NCI-H2227 treated with DMSO at 0.1 percent for 48 hours (cell line): ENCODE results near the gene CLCA4.
"Not testable (repeated sequence)": the region's sequence is repeated elsewhere in the genome, so short reads cannot be mapped to it uniquely, and the experiment has no call there.

Experiments used
- DNase-seq: peaks from one replicate; lab custom pipeline; 2025; lab: John Stamatoyannopoulos, UW

CLCA4 gene

GRCh38 chr1:86546787-86547221 is at the start of gene CLCA4:
Gene CLCA4, plus strand, starts transcription at chr1:86547078. Its CDS starts 42 bp downstream, at chr1:86547120.
- no peak for DNase-seq

GRCh38 chr1:86498281-86498680 is 48.6 kb upstream of the CLCA4 start:
- no peak for DNase-seq

GRCh38 chr1:86499987-86500593 is 46.8 kb upstream of the CLCA4 start:
- no peak for DNase-seq

GRCh38 chr1:86500714-86501113 is 46.2 kb upstream of the CLCA4 start:
- DNase-seq = no peak

GRCh38 chr1:86502125-86502646 is 44.7 kb upstream of the CLCA4 start:
- DNase-seq = not testable (repeated sequence)

GRCh38 chr1:86502721-86503405 is 44.0 kb upstream of the CLCA4 start:
- DNase-seq = peak; percentile 43

- no peak for DNase-seq
Observed at GRCh38 chr1:86503406-86504136, 43.3 kb upstream of the CLCA4 start.

GRCh38 chr1:86504137-86504479 is 42.8 kb upstream of the CLCA4 start:
- DNase-seq = no peak

- no peak for DNase-seq
Observed at GRCh38 chr1:86504895-86505563, 41.8 kb upstream of the CLCA4 start.

GRCh38 chr1:86505564-86505902 is 41.3 kb upstream of the CLCA4 start:
- no peak for DNase-seq

- DNase-seq = no peak
Observed at GRCh38 chr1:86507935-86508582, 38.8 kb upstream of the CLCA4 start.

GRCh38 chr1:86508583-86508969 is 38.3 kb upstream of the CLCA4 start:
- no peak for DNase-seq

GRCh38 chr1:86515597-86515996 is 31.3 kb upstream of the CLCA4 start:
- DNase-seq = no peak

- no peak for DNase-seq
Observed at GRCh38 chr1:86516335-86516734, 30.5 kb upstream of the CLCA4 start.

GRCh38 chr1:86517336-86517735 is 29.5 kb upstream of the CLCA4 start:
- no peak for DNase-seq

- no peak for DNase-seq
Observed at GRCh38 chr1:86520789-86521521, 25.9 kb upstream of the CLCA4 start.

GRCh38 chr1:86521522-86521891 is 25.4 kb upstream of the CLCA4 start:
- DNase-seq = no peak

GRCh38 chr1:86522240-86522639 is 24.6 kb upstream of the CLCA4 start:
- DNase-seq = no peak

- no peak for DNase-seq
Observed at GRCh38 chr1:86523670-86524354, 23.1 kb upstream of the CLCA4 start.

- no peak for DNase-seq
Observed at GRCh38 chr1:86527306-86527705, 19.6 kb upstream of the CLCA4 start.
